GM12878 (cell line): ENCODE measurements around the gene IRGC. TPM values are rescaled to one million over a fixed set of nuclear protein-coding genes. Genes with fewer than 3 reads are reported as not detected.

Experiments used
- ATAC-seq: fragments of 200-7000 bp; cut with Tn5 transposase; 3 replicates; pipeline ENCODE4 v1.9.1; 2020; ENCODE audit warnings: mild to moderate bottlenecking, moderate library complexity
- BruUV-seq: library from RNA; stranded (reverse); fragments of 400-500 nt; replicated peaks from 2 replicates; lab custom pipeline; 2021; lab: Mats Ljungman, UMichigan
- CTCF ChIA-PET: fragments of 300-600 bp; sonication (Branson Sonifier 250); formaldehyde crosslinking; extraction: SDS; loops from one replicate; lab custom pipeline; 2021; ENCODE audit warnings: inconsistent platforms; lab: Yijun Ruan, JAX
- POLR2A ChIA-PET: fragments of 350-600 bp; formaldehyde crosslinking; extraction: SDS; loops from one replicate; lab custom pipeline; 2021; ENCODE audit warnings: inconsistent platforms; lab: Charles Lee
- RAD21 ChIA-PET: fragments of 300-600 bp; sonication (Branson Sonifier 250); formaldehyde crosslinking; loops from one replicate; lab custom pipeline; 2023; ENCODE audit warnings: antibody characterized with exemption; ENCODE audit not compliant: unreplicated experiment; lab: Charles Lee
- SMC1A ChIA-PET: fragments of 300-600 bp; sonication (Branson Sonifier 250); formaldehyde crosslinking; loops from one replicate; lab custom pipeline; 2023; ENCODE audit not compliant: unreplicated experiment, uncharacterized antibody; lab: Charles Lee
- DNase-seq: peaks from one replicate; pipeline ENCODE4 v3.0.0-alpha.2; 2011; ENCODE audit warnings: low read depth, low spot score
- FAIRE-seq: peaks from 3 replicates; lab custom pipeline; 2011; peaks lifted over from hg19 to GRCh38; lab: Jason Lieb, UNC
- H2AFZ ChIP-seq: 2 replicates; pipeline ENCODE4 v1.6.0; 2011; ENCODE audit warnings: low read depth, low read length, control low read depth; ENCODE audit not compliant: control insufficient read depth
- H3K27ac ChIP-seq: 2 replicates; pipeline ENCODE4 v1.5.1; 2011; ENCODE audit warnings: control low read depth; ENCODE audit not compliant: control insufficient read depth, insufficient read depth
- H3K27me3 ChIP-seq, 2 experiments: replicated peaks in 1 of 2; 2 replicates each; pipeline versions ENCODE4 v1.6.0 to v1.6.1; 2011; ENCODE audit warnings: low read length in 1 of 2; ENCODE audit not compliant: control insufficient read depth in 2 of 2, insufficient read depth in 2 of 2
- H3K36me3 ChIP-seq, 2 experiments: 2 replicates each; pipeline ENCODE4 v1.5.1; 2011; ENCODE audit warnings: low read length in 1 of 2; ENCODE audit not compliant: control insufficient read depth in 2 of 2, insufficient read depth in 2 of 2
- H3K4me1 ChIP-seq: 2 replicates; pipeline ENCODE4 v1.6.1; 2011; ENCODE audit warnings: mild to moderate bottlenecking, low read length, moderate library complexity, mixed read lengths; ENCODE audit not compliant: control insufficient read depth, insufficient read depth
- H3K4me2 ChIP-seq: 2 replicates; pipeline ENCODE4 v1.6.0; 2011; ENCODE audit warnings: control low read depth; ENCODE audit not compliant: control insufficient read depth, insufficient read depth
- H3K4me3 ChIP-seq: fragments of 200-600 bp; sonication (generic); 2 replicates; pipeline ENCODE4 v1.5.1; 2016
- H3K79me2 ChIP-seq: 2 replicates; pipeline ENCODE4 v1.6.0; 2011; ENCODE audit warnings: low read length; ENCODE audit not compliant: control insufficient read depth, insufficient read depth
- H3K9ac ChIP-seq: 2 replicates; pipeline ENCODE4 v1.8.0; 2011; ENCODE audit warnings: low read length, control low read depth, mixed read lengths; ENCODE audit not compliant: control insufficient read depth, insufficient read depth
- H3K9me3 ChIP-seq: replicated peaks from 3 replicates; pipeline ENCODE4 v1.5.1; 2011; ENCODE audit warnings: mild to moderate bottlenecking, low read length; ENCODE audit not compliant: control insufficient read depth, insufficient read depth
- H4K20me1 ChIP-seq: 2 replicates; pipeline ENCODE4 v1.6.0; 2011; ENCODE audit not compliant: control insufficient read depth, insufficient read depth
- ASH2L ChIP-seq: fragments of 300-600, 200-600 bp; sonication (generic); IDR thresholded peaks from 2 replicates; pipeline ENCODE4 v1.6.1; 2017; ENCODE audit warnings: low read depth, mild to moderate bottlenecking, borderline replicate concordance
- BACH1 ChIP-seq: fragments of 450-650 bp; IDR thresholded peaks from 2 replicates; pipeline ENCODE4 v1.6.1; 2017; ENCODE audit warnings: mild to moderate bottlenecking, borderline replicate concordance
- CBFB ChIP-seq: IDR thresholded peaks from 2 replicates; pipeline ENCODE4 v1.6.1; 2016; ENCODE audit warnings: antibody characterized with exemption, low read depth
- CBX5 ChIP-seq: sonication (generic); IDR thresholded peaks from 2 replicates; pipeline ENCODE4 v1.6.1; 2016; ENCODE audit warnings: low read depth, moderate library complexity, mild to moderate bottlenecking, inconsistent platforms
- CEBPB ChIP-seq, 2 experiments: fragments of 150-350 bp in 1 of 2; IDR thresholded peaks; 2 replicates each; pipeline ENCODE4 v1.6.1; 2012 to 2014; ENCODE audit warnings: low read depth in 2 of 2, low read length in 2 of 2, borderline replicate concordance in 1 of 2, inconsistent platforms in 1 of 2
- HSF1 ChIP-seq: fragments of 150-350 bp; IDR thresholded peaks from 2 replicates; pipeline ENCODE4 v1.6.1; 2014; ENCODE audit warnings: mild to moderate bottlenecking, low read depth, low read length
- KAT2A ChIP-seq: conservative IDR thresholded peaks from 2 replicates; pipeline ENCODE4 v1.6.1; 2011; ENCODE audit warnings: low read depth, low read length; ENCODE audit not compliant: control insufficient read depth
- MEF2B ChIP-seq: fragments of 450-650 bp; IDR thresholded peaks from 2 replicates; pipeline ENCODE4 v1.6.1; 2018; ENCODE audit warnings: mild to moderate bottlenecking, moderate library complexity; ENCODE audit not compliant: partially characterized antibody, poor library complexity, severe bottlenecking
- MTA2 ChIP-seq: fragments of 450-650 bp; IDR thresholded peaks from 2 replicates; pipeline ENCODE4 v1.6.1; 2016; ENCODE audit warnings: low read depth, mild to moderate bottlenecking, moderate library complexity
- MTA3 ChIP-seq: IDR thresholded peaks from 2 replicates; pipeline ENCODE4 v1.6.1; 2012; ENCODE audit warnings: low read length, inconsistent platforms, borderline replicate concordance
- NBN ChIP-seq: fragments of 450-650 bp; IDR thresholded peaks from 2 replicates; pipeline ENCODE4 v1.6.1; 2016
- NR2C1 ChIP-seq: fragments of 450-650 bp; IDR thresholded peaks from 2 replicates; pipeline ENCODE4 v1.6.1; 2017; ENCODE audit warnings: antibody characterized with exemption, mild to moderate bottlenecking, moderate library complexity
- POLR2AphosphoS5 ChIP-seq: IDR thresholded peaks from 2 replicates; pipeline ENCODE4 v1.6.1; 2011; ENCODE audit warnings: mild to moderate bottlenecking, low read length, inconsistent platforms
- SRF ChIP-seq, 2 experiments: IDR thresholded peaks; 2 replicates each; pipeline ENCODE4 v1.6.1; 2011; ENCODE audit warnings: low read depth in 2 of 2, low read length in 2 of 2, mild to moderate bottlenecking in 1 of 2, moderate library complexity in 1 of 2
- WGBS: methylation state at CpG from one replicate; pipeline ENCODE4 v1.1.6; 2016; ENCODE audit warnings: low lambda C conversion rate; ENCODE audit not compliant: insufficient replicate concordance, insufficient coverage; ENCODE audit errors: missing lambda C conversion rate; 5-methylcytosine and 5-hydroxymethylcytosine counted together
- in situ Hi-C: fragments of 300-500 bp; cut with MboI; formaldehyde crosslinking; loops from 9 replicates; pipeline ENCODE4 v1.14.3; 2018; ENCODE audit warnings: mixed read lengths
- intact Hi-C: fragments of 100-400 bp; cut with micrococcal nuclease; formaldehyde crosslinking; loops from one replicate; pipeline ENCODE4 v1.14.2; 2022; ENCODE audit not compliant: unreplicated experiment
- polyA plus RNA-seq, 11 experiments: library from polyadenylated mRNA; depleted of rRNA in 4 of 11; unstranded in 6 of 11; stranded (reverse) in 5 of 11; fragments of >200 nt; fragmentation: Nextera tagmentation in 4 of 11; fragmentation: Illumina TruSeq in 1 of 11; extraction: Ambion mirVana in 4 of 11; extraction: Trizol in 1 of 11; gene quantifications; 1 replicate in 1 of 11; 2 replicates in 10 of 11; pipeline versions ENCODE4 v1.2.1 to v1.2.3, GENCODE V29; 2011 to 2016; ENCODE audit warnings: inconsistent platforms in 2 of 11, missing spikeins in 2 of 11, low read depth in 1 of 11
- total RNA-seq, 4 experiments: library from RNA; depleted of rRNA in 3 of 4; stranded (reverse); fragments of >200 nt in 3 of 4; fragmentation: Illumina TruSeq in 1 of 4; extraction: Trizol in 1 of 4; gene quantifications; 2 replicates each; pipeline versions ENCODE4 v1.2.1 to v1.2.3, GENCODE V29; 2013 to 2021
- TF ChIP-seq, protein P1 (sequence below): fragments of 450-650 bp; IDR thresholded peaks from 2 replicates; pipeline ENCODE4 v1.6.1; 2018; ENCODE audit warnings: mild to moderate bottlenecking, low read depth, moderate library complexity; ENCODE audit not compliant: partially characterized antibody
- TF ChIP-seq, protein P2 (sequence below): fragments of 450-650 bp; IDR thresholded peaks from 2 replicates; pipeline ENCODE4 v1.6.1; 2017; ENCODE audit warnings: mild to moderate bottlenecking, moderate library complexity

The IRGC gene
- total and polyA plus RNA-seq, 10 of the 15 experiments (the other 5 are each of a cell fraction or from before 2014, with no cell fraction given) = 0.04 TPM; not detected in 9

DNA sequence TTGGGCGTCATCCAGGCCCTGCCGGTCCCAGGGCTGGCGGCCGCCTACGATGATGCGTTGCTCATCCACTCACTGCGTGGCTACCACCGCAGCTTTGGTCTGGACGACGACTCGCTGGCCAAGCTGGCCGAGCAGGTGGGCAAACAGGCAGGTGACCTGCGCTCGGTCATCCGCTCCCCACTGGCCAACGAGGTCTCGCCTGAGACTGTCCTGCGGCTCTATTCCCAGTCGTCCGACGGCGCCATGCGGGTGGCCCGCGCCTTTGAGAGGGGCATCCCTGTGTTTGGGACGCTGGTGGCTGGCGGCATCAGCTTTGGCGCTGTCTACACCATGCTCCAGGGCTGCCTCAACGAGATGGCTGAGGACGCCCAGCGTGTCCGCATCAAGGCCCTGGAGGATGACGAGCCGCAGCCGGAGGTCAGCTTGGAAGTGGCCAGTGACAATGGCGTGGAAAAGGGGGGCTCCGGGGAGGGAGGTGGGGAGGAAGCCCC, 3.5 kb downstream of the IRGC start:
- no peaks in the 10 kb centered on the region for H3K36me3 ChIP-seq
- no peak overlapping the region for H3K9ac ChIP-seq
- in situ Hi-C loops = no loop called here
- DNase-seq = no peak
- WGBS = 86% methylated on average over 37 of the region's 37 CpGs
- H3K4me2 ChIP-seq = no peak overlapping the region
- RAD21 ChIA-PET = no interaction called here
- CTCF ChIA-PET = no interaction called here
- H4K20me1 ChIP-seq = no peaks in the 10 kb centered on the region
- SMC1A ChIA-PET = no interaction called here
- no peaks in the 10 kb centered on the region for H3K79me2 ChIP-seq
- FAIRE-seq = no peak
- POLR2A ChIA-PET = no interaction called here
- H3K4me1 ChIP-seq = peaks cover 3% of the 10 kb centered on the region
- H3K27me3 ChIP-seq = no peaks in the 10 kb centered on the region
- H3K9me3 ChIP-seq = no peaks in the 10 kb centered on the region
- no TSS peak for BruUV-seq
- ATAC-seq = no peak
- H3K27ac ChIP-seq = no peak overlapping the region
- intact Hi-C loops = no loop called here
- no peak overlapping the region for H2AFZ ChIP-seq
- no peak overlapping the region for H3K4me3 ChIP-seq
- TF ChIP-seq MTA2 (no peak), CBX5 (no peak), KAT2A (no peak), HSF1 (no peak), ASH2L (no peak), NBN (no peak), CBFB (no peak), BACH1 (no peak), MTA3 (no peak), CEBPB (IDR thresholded peaks at IDR 0.05; ENCODE audit: borderline replicate concordance in 1 of 2, low read depth in 2 of 2, low read length in 2 of 2) (no peak), POLR2AphosphoS5 (no peak), SRF (IDR thresholded peaks at IDR 0.05; ENCODE audit: low read depth in 2 of 2, low read length in 2 of 2) (no peak), MEF2B (no peak), NR2C1 (no peak)
- TF ChIP-seq, protein P1, sequence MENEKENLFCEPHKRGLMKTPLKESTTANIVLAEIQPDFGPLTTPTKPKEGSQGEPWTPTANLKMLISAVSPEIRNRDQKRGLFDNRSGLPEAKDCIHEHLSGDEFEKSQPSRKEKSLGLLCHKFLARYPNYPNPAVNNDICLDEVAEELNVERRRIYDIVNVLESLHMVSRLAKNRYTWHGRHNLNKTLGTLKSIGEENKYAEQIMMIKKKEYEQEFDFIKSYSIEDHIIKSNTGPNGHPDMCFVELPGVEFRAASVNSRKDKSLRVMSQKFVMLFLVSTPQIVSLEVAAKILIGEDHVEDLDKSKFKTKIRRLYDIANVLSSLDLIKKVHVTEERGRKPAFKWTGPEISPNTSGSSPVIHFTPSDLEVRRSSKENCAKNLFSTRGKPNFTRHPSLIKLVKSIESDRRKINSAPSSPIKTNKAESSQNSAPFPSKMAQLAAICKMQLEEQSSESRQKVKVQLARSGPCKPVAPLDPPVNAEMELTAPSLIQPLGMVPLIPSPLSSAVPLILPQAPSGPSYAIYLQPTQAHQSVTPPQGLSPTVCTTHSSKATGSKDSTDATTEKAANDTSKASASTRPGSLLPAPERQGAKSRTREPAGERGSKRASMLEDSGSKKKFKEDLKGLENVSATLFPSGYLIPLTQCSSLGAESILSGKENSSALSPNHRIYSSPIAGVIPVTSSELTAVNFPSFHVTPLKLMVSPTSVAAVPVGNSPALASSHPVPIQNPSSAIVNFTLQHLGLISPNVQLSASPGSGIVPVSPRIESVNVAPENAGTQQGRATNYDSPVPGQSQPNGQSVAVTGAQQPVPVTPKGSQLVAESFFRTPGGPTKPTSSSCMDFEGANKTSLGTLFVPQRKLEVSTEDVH = no peak
- TF ChIP-seq, protein P2, sequence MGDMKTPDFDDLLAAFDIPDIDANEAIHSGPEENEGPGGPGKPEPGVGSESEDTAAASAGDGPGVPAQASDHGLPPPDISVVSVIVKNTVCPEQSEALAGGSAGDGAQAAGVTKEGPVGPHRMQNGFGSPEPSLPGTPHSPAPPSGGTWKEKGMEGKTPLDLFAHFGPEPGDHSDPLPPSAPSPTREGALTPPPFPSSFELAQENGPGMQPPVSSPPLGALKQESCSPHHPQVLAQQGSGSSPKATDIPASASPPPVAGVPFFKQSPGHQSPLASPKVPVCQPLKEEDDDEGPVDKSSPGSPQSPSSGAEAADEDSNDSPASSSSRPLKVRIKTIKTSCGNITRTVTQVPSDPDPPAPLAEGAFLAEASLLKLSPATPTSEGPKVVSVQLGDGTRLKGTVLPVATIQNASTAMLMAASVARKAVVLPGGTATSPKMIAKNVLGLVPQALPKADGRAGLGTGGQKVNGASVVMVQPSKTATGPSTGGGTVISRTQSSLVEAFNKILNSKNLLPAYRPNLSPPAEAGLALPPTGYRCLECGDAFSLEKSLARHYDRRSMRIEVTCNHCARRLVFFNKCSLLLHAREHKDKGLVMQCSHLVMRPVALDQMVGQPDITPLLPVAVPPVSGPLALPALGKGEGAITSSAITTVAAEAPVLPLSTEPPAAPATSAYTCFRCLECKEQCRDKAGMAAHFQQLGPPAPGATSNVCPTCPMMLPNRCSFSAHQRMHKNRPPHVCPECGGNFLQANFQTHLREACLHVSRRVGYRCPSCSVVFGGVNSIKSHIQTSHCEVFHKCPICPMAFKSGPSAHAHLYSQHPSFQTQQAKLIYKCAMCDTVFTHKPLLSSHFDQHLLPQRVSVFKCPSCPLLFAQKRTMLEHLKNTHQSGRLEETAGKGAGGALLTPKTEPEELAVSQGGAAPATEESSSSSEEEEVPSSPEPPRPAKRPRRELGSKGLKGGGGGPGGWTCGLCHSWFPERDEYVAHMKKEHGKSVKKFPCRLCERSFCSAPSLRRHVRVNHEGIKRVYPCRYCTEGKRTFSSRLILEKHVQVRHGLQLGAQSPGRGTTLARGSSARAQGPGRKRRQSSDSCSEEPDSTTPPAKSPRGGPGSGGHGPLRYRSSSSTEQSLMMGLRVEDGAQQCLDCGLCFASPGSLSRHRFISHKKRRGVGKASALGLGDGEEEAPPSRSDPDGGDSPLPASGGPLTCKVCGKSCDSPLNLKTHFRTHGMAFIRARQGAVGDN = no peak
